HepG2 (cell line): ENCODE results near the gene ARMC2. TPM values are rescaled to one million over a fixed set of nuclear protein-coding genes. Genes with fewer than 3 reads are reported as not detected.

Experiments used
- ARNT2 ChIP-seq: sonication (generic); formaldehyde crosslinking; IDR thresholded peaks from 2 replicates; pipeline ENCODE4 v1.8.0; 2022; ENCODE audit warnings: mild to moderate bottlenecking, low read depth, missing genetic modification reagents, moderate library complexity
- CHCHD3 ChIP-seq: sonication (generic); formaldehyde crosslinking; IDR thresholded peaks from 2 replicates; pipeline ENCODE4 v1.8.0; 2022; ENCODE audit warnings: mild to moderate bottlenecking, missing genetic modification reagents, moderate library complexity
- HDAC6 ChIP-seq: fragments of 200-600 bp; sonication (generic); IDR thresholded peaks from 2 replicates; pipeline ENCODE4 v1.7.0; 2017; ENCODE audit warnings: mild to moderate bottlenecking, antibody characterized with exemption, low read length, low read depth
- JDP2 ChIP-seq: sonication (generic); formaldehyde crosslinking; IDR thresholded peaks from 2 replicates; pipeline ENCODE4 v1.8.1; 2022; ENCODE audit warnings: missing genetic modification reagents, borderline replicate concordance
- KDM5A ChIP-seq: fragments of 200-600 bp; sonication (generic); IDR thresholded peaks from 2 replicates; pipeline ENCODE4 v1.7.0; 2018; ENCODE audit warnings: antibody characterized with exemption, mild to moderate bottlenecking, low read length, borderline replicate concordance
- KMT2B ChIP-seq: IDR thresholded peaks from 2 replicates; pipeline ENCODE4 v1.6.1; 2016; ENCODE audit warnings: missing genetic modification reagents, missing compliant biosample characterization
- NR2F2 ChIP-seq: IDR thresholded peaks from 2 replicates; pipeline ENCODE4 v1.6.1; 2012; ENCODE audit warnings: low read depth, inconsistent platforms, borderline replicate concordance
- POLR2A ChIP-seq, 2 experiments: IDR thresholded peaks; 2 replicates each; pipeline ENCODE4 v1.6.1; 2011; ENCODE audit warnings: low read depth in 2 of 2, low read length in 2 of 2, mild to moderate bottlenecking in 1 of 2, moderate library complexity in 1 of 2; ENCODE audit not compliant: insufficient read depth in 1 of 2
- PPARG ChIP-seq: conservative IDR thresholded peaks from 2 replicates; pipeline ENCODE4 v1.6.1; 2016; ENCODE audit warnings: missing biosample characterization, missing genetic modification reagents
- TBP ChIP-seq: sonication (generic); formaldehyde crosslinking; IDR thresholded peaks from 2 replicates; pipeline ENCODE4 v1.5.0; 2020; ENCODE audit warnings: missing genetic modification reagents
- ZEB1 ChIP-seq: IDR thresholded peaks from 2 replicates; pipeline ENCODE4 v1.6.1; 2012; ENCODE audit warnings: mild to moderate bottlenecking, low read depth, inconsistent platforms; ENCODE audit not compliant: insufficient replicate concordance
- ZFY ChIP-seq: sonication (generic); formaldehyde crosslinking; IDR thresholded peaks from 2 replicates; pipeline ENCODE4 v1.4.0; 2020; ENCODE audit warnings: missing genetic modification reagents
- ZNF589 ChIP-seq: sonication (generic); formaldehyde crosslinking; conservative IDR thresholded peaks from 2 replicates; pipeline ENCODE4 v1.8.0; 2022; ENCODE audit warnings: mild to moderate bottlenecking, moderate library complexity, missing genetic modification reagents
- ZNF7 ChIP-seq: IDR thresholded peaks from 2 replicates; pipeline ENCODE4 v1.6.1; 2016; ENCODE audit warnings: missing biosample characterization, missing genetic modification reagents
- ZNF761 ChIP-seq: sonication (generic); formaldehyde crosslinking; conservative IDR thresholded peaks from 2 replicates; pipeline ENCODE4 v1.4.0; 2020; ENCODE audit warnings: mild to moderate bottlenecking, missing genetic modification reagents
- ZNF83 ChIP-seq: sonication (generic); formaldehyde crosslinking; IDR thresholded peaks from 2 replicates; pipeline ENCODE4 v1.4.0; 2020; ENCODE audit warnings: missing genetic modification reagents, mild to moderate bottlenecking, borderline replicate concordance
- polyA plus RNA-seq, 8 experiments: library from polyadenylated mRNA; depleted of rRNA in 3 of 8; stranded (reverse) in 7 of 8; unstranded in 1 of 8; fragments of >200 nt; fragmentation: Illumina TruSeq in 4 of 8; extraction: Trizol in 4 of 8; gene quantifications; 2 replicates each; pipeline versions ENCODE4 v1.2.1 to v1.2.3, GENCODE V29; 2011 to 2016; ENCODE audit warnings: low read depth in 4 of 8, missing spikeins in 1 of 8, mixed read lengths in 1 of 8; ENCODE audit not compliant: insufficient read depth in 1 of 8
- total RNA-seq, 5 experiments: library from RNA; depleted of rRNA; stranded (reverse); fragments of >200 nt; fragmentation: Illumina TruSeq; extraction: Trizol; gene quantifications; 2 replicates each; pipeline ENCODE4 v1.2.3, GENCODE V29; 2016; ENCODE audit warnings: low read depth in 1 of 5
- TF ChIP-seq, protein P1 (sequence below): sonication (generic); formaldehyde crosslinking; IDR thresholded peaks from 2 replicates; pipeline ENCODE4 v1.4.0; 2020; ENCODE audit warnings: missing genetic modification reagents
- TF ChIP-seq, protein P2 (sequence below): sonication (generic); formaldehyde crosslinking; IDR thresholded peaks from 2 replicates; pipeline ENCODE4 v1.8.0; 2022; ENCODE audit warnings: mild to moderate bottlenecking, missing genetic modification reagents; ENCODE audit not compliant: insufficient replicate concordance
- TF ChIP-seq, protein P3 (sequence below): sonication (generic); formaldehyde crosslinking; IDR thresholded peaks from 2 replicates; pipeline ENCODE4 v1.8.1; 2023; ENCODE audit warnings: mild to moderate bottlenecking, missing genetic modification reagents
- TF ChIP-seq, protein P4 (sequence below): sonication (generic); formaldehyde crosslinking; IDR thresholded peaks from 2 replicates; pipeline ENCODE4 v1.4.0; 2020; ENCODE audit warnings: missing genetic modification reagents, borderline replicate concordance

Gene ARMC2
- total and polyA plus RNA-seq, 2 of the 13 experiments (the other 11 are each of a cell fraction or from before 2014, with no cell fraction given), result 1.4 to 3.2 TPM

DNA sequence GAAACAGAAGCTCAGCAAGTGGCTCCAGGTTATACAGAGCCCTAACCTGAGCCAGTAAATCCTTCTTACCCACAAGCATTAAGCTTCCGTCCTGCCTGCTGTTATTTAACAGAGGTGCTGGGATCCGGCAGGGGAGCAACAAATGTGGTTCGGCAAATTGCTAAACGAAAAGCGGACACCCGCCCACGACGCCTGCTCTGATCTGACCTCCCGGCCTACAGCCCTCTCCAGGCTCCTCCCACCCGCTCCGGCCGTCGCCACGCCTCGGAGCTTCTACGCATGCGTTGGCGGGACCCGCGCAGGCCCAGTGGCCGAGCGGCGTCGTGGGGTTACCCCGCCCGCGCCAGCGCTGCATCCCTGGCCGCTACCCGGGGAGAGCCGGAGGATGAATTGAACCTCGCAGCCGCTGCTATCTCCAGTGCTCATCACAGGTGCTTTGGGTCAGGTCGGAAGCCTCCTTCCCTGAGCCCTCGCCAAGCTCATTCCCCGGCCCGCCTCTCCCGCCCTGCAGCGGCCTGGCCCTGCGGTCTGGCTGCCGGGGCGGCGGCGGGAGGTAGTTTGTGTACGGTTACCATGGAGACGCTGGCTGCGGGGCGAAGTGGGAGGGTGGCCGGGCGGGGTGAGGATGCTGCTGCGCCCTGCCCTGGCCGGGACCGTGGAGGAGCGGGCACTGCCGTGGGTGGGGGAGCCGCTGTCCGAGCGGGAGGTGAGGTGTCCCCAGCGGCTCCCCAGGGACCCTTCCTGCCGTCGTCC lies at the start of gene ARMC2 (continued):
- TF ChIP-seq JDP2 (CRISPR knock-in tag) (no peak), TBP (CRISPR knock-in tag) (no peak), ZNF589 (CRISPR knock-in tag) (no peak), KMT2B (CRISPR knock-in tag) (peak; percentile 90), POLR2A (IDR thresholded peaks at IDR 0.05; ENCODE audit: insufficient read depth in 1 of 2, low read depth in 2 of 2, low read length in 2 of 2) (peak in 1 of 2 experiments; percentile 95; a peak in 2 of 4 replicates), KDM5A (peak; percentile 6; the same call in 1 of the 2 replicates), ZNF83 (CRISPR knock-in tag) (0 out of 2 replicates have a peak, but pooled peaks have one; percentile 43), NR2F2 (no peak), CHCHD3 (0 out of 2 replicates have a peak, but pooled peaks have one; percentile 50), ZNF761 (peak; percentile 7; the same call in 1 of the 2 replicates), ZFY (CRISPR knock-in tag) (peak; percentile 97), ZNF7 (CRISPR knock-in tag) (no peak), ZEB1 (no peak), PPARG (CRISPR knock-in tag) (peak; percentile 38; the same call in 1 of the 2 replicates), HDAC6 (no peak), ARNT2 (peak; percentile 73)
- TF ChIP-seq, protein P1, sequence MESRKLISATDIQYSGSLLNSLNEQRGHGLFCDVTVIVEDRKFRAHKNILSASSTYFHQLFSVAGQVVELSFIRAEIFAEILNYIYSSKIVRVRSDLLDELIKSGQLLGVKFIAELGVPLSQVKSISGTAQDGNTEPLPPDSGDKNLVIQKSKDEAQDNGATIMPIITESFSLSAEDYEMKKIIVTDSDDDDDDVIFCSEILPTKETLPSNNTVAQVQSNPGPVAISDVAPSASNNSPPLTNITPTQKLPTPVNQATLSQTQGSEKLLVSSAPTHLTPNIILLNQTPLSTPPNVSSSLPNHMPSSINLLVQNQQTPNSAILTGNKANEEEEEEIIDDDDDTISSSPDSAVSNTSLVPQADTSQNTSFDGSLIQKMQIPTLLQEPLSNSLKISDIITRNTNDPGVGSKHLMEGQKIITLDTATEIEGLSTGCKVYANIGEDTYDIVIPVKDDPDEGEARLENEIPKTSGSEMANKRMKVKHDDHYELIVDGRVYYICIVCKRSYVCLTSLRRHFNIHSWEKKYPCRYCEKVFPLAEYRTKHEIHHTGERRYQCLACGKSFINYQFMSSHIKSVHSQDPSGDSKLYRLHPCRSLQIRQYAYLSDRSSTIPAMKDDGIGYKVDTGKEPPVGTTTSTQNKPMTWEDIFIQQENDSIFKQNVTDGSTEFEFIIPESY (CRISPR knock-in tag), result no peak
- TF ChIP-seq, protein P2, sequence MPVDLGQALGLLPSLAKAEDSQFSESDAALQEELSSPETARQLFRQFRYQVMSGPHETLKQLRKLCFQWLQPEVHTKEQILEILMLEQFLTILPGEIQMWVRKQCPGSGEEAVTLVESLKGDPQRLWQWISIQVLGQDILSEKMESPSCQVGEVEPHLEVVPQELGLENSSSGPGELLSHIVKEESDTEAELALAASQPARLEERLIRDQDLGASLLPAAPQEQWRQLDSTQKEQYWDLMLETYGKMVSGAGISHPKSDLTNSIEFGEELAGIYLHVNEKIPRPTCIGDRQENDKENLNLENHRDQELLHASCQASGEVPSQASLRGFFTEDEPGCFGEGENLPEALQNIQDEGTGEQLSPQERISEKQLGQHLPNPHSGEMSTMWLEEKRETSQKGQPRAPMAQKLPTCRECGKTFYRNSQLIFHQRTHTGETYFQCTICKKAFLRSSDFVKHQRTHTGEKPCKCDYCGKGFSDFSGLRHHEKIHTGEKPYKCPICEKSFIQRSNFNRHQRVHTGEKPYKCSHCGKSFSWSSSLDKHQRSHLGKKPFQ (CRISPR knock-in tag), result peak; percentile 82
- TF ChIP-seq, protein P3, sequence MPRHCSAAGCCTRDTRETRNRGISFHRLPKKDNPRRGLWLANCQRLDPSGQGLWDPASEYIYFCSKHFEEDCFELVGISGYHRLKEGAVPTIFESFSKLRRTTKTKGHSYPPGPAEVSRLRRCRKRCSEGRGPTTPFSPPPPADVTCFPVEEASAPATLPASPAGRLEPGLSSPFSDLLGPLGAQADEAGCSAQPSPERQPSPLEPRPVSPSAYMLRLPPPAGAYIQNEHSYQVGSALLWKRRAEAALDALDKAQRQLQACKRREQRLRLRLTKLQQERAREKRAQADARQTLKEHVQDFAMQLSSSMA (CRISPR knock-in tag), result peak; percentile 58; the same call in 1 of the 2 replicates
- TF ChIP-seq, protein P4, sequence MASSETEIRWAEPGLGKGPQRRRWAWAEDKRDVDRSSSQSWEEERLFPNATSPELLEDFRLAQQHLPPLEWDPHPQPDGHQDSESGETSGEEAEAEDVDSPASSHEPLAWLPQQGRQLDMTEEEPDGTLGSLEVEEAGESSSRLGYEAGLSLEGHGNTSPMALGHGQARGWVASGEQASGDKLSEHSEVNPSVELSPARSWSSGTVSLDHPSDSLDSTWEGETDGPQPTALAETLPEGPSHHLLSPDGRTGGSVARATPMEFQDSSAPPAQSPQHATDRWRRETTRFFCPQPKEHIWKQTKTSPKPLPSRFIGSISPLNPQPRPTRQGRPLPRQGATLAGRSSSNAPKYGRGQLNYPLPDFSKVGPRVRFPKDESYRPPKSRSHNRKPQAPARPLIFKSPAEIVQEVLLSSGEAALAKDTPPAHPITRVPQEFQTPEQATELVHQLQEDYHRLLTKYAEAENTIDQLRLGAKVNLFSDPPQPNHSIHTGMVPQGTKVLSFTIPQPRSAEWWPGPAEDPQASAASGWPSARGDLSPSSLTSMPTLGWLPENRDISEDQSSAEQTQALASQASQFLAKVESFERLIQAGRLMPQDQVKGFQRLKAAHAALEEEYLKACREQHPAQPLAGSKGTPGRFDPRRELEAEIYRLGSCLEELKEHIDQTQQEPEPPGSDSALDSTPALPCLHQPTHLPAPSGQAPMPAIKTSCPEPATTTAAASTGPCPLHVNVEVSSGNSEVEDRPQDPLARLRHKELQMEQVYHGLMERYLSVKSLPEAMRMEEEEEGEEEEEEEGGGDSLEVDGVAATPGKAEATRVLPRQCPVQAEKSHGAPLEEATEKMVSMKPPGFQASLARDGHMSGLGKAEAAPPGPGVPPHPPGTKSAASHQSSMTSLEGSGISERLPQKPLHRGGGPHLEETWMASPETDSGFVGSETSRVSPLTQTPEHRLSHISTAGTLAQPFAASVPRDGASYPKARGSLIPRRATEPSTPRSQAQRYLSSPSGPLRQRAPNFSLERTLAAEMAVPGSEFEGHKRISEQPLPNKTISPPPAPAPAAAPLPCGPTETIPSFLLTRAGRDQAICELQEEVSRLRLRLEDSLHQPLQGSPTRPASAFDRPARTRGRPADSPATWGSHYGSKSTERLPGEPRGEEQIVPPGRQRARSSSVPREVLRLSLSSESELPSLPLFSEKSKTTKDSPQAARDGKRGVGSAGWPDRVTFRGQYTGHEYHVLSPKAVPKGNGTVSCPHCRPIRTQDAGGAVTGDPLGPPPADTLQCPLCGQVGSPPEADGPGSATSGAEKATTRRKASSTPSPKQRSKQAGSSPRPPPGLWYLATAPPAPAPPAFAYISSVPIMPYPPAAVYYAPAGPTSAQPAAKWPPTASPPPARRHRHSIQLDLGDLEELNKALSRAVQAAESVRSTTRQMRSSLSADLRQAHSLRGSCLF, result no peak
